K562 (cell line): ENCODE data around the gene CAMSAP2. TPM values are rescaled to one million over a fixed set of nuclear protein-coding genes. Genes with fewer than 3 reads are reported as not detected.

Source experiments
- ATF4 ChIP-seq: fragments of 450-650 bp; formaldehyde crosslinking; IDR thresholded peaks from 2 replicates; pipeline ENCODE4 v1.4.0; 2022; ENCODE audit warnings: mild to moderate bottlenecking, moderate library complexity
- CC2D1A ChIP-seq: fragments of 450-650 bp; IDR thresholded peaks from 2 replicates; pipeline ENCODE4 v1.6.1; 2017; ENCODE audit warnings: mild to moderate bottlenecking
- CEBPZ ChIP-seq: fragments of 150-350 bp; IDR thresholded peaks from 2 replicates; pipeline ENCODE4 v1.6.1; 2014; ENCODE audit warnings: low read depth, mild to moderate bottlenecking, low read length, borderline replicate concordance
- CHD4 ChIP-seq: fragments of 200-600 bp; sonication (generic); IDR thresholded peaks from 3 replicates; pipeline ENCODE4 v1.6.1; 2012; ENCODE audit warnings: low read depth, mild to moderate bottlenecking, mixed read lengths, low read length, inconsistent platforms; ENCODE audit not compliant: insufficient read depth, insufficient replicate concordance, poor library complexity, severe bottlenecking
- HDAC3 ChIP-seq: fragments of 450-650 bp; IDR thresholded peaks from 2 replicates; pipeline ENCODE4 v1.6.1; 2018; ENCODE audit warnings: borderline replicate concordance, mild to moderate bottlenecking, moderate library complexity; ENCODE audit not compliant: partially characterized antibody
- HIVEP1 ChIP-seq: fragments of 250-450 bp; sonication (Bioruptor Pico); IDR thresholded peaks from 2 replicates; pipeline ENCODE4 v1.4.0; 2020; ENCODE audit warnings: mild to moderate bottlenecking
- HMBOX1 ChIP-seq: sonication (generic); IDR thresholded peaks from 2 replicates; pipeline ENCODE4 v1.6.1; 2016
- PCBP2 ChIP-seq: fragments of 200-400 bp; formaldehyde crosslinking; IDR thresholded peaks from 2 replicates; pipeline ENCODE4 v1.6.1; 2018; ENCODE audit warnings: low read length, low read depth, mild to moderate bottlenecking, moderate library complexity; ENCODE audit not compliant: poor library complexity, severe bottlenecking
- POLR3A ChIP-seq: IDR thresholded peaks from 2 replicates; pipeline ENCODE4 v1.6.1; 2011; ENCODE audit warnings: borderline replicate concordance, mild to moderate bottlenecking, moderate library complexity; ENCODE audit not compliant: insufficient read length, insufficient read depth; ENCODE audit errors: extremely low read depth
- RBM14 ChIP-seq: fragments of 200-400 bp; formaldehyde crosslinking; IDR thresholded peaks from 2 replicates; pipeline ENCODE4 v1.6.1; 2018; ENCODE audit warnings: low read depth, mild to moderate bottlenecking, low read length, moderate library complexity, borderline replicate concordance; ENCODE audit not compliant: insufficient read depth
- RFX7 ChIP-seq: fragments of 250-450 bp; sonication (Bioruptor Pico); IDR thresholded peaks from 2 replicates; pipeline ENCODE4 v1.5.1; 2021; ENCODE audit warnings: mild to moderate bottlenecking
- RHOXF2B ChIP-seq: fragments of 250-450 bp; sonication (Bioruptor Pico); conservative IDR thresholded peaks from 2 replicates; pipeline ENCODE4 v1.5.1; 2021
- SIX5 ChIP-seq, 2 experiments: IDR thresholded peaks; 2 replicates each; pipeline ENCODE4 v1.6.1; 2011; ENCODE audit warnings: low read length in 2 of 2, borderline replicate concordance in 1 of 2, low read depth in 1 of 2, mild to moderate bottlenecking in 1 of 2, moderate library complexity in 1 of 2; ENCODE audit not compliant: insufficient read depth in 1 of 2
- SLC30A9 ChIP-seq: fragments of 250-450 bp; sonication (Bioruptor Pico); IDR thresholded peaks from 2 replicates; pipeline ENCODE4 v1.8.0; 2022; ENCODE audit warnings: mild to moderate bottlenecking, moderate library complexity
- SMAD1 ChIP-seq: fragments of 150-350 bp; IDR thresholded peaks from 2 replicates; pipeline ENCODE4 v1.6.1; 2014; ENCODE audit warnings: low read length, low read depth; ENCODE audit not compliant: partially characterized antibody
- SMAD3 ChIP-seq: fragments of 450-650 bp; formaldehyde crosslinking; conservative IDR thresholded peaks from 2 replicates; pipeline ENCODE4 v1.4.0; 2020; ENCODE audit warnings: mild to moderate bottlenecking
- TGIF2 ChIP-seq: sonication (generic); formaldehyde crosslinking; IDR thresholded peaks from 2 replicates; pipeline ENCODE4 v1.8.1; 2022; ENCODE audit warnings: mild to moderate bottlenecking, missing genetic modification reagents, moderate library complexity
- XRCC4 ChIP-seq: IDR thresholded peaks from one replicate; pipeline ENCODE4 v1.6.1; 2011; ENCODE audit not compliant: insufficient read depth, insufficient read length; ENCODE audit errors: extremely low read depth
- ZNF217 ChIP-seq: sonication (generic); formaldehyde crosslinking; IDR thresholded peaks from 2 replicates; pipeline ENCODE4 v1.8.0; 2022; ENCODE audit warnings: mild to moderate bottlenecking, missing genetic modification reagents
- ZNF280A ChIP-seq: fragments of 450-650 bp; IDR thresholded peaks from 2 replicates; pipeline ENCODE4 v1.6.1; 2018; ENCODE audit warnings: mild to moderate bottlenecking, low read depth; ENCODE audit not compliant: partially characterized antibody
- ZNF41 ChIP-seq: fragments of 250-450 bp; sonication (Bioruptor Pico); conservative IDR thresholded peaks from 2 replicates; pipeline ENCODE4 v1.4.0; 2020; ENCODE audit warnings: mild to moderate bottlenecking
- ZNF57 ChIP-seq: fragments of 450-650 bp; formaldehyde crosslinking; IDR thresholded peaks from 2 replicates; pipeline ENCODE4 v1.4.0; 2020; ENCODE audit warnings: mild to moderate bottlenecking, moderate library complexity
- polyA plus RNA-seq, 8 experiments: library from polyadenylated mRNA; depleted of rRNA in 4 of 8; stranded (reverse) in 5 of 8; unstranded in 3 of 8; fragments of >200 nt; fragmentation: Nextera tagmentation in 2 of 8; fragmentation: Illumina TruSeq in 1 of 8; extraction: Ambion mirVana in 2 of 8; extraction: Trizol in 1 of 8; gene quantifications; 2 replicates each; pipeline versions ENCODE4 v1.2.1 to v1.2.3, GENCODE V29; 2011 to 2014; ENCODE audit warnings: inconsistent platforms in 1 of 8, missing spikeins in 1 of 8
- total RNA-seq, 7 experiments: library from RNA; depleted of rRNA in 6 of 7; stranded (reverse); fragments of >200 nt in 6 of 7; fragmentation: Illumina TruSeq in 2 of 7; extraction: Trizol in 2 of 7; gene quantifications; 2 replicates each; pipeline versions ENCODE4 v1.2.1 to v1.2.3, GENCODE V29; 2011 to 2021; ENCODE audit warnings: low replicate concordance in 1 of 7

Gene CAMSAP2
- total and polyA plus RNA-seq, 9 of the 15 experiments (the other 6 are each of a cell fraction or from before 2014, with no cell fraction given), result 1.4 to 7.5 (median 2.7) TPM

- TF ChIP-seq HMBOX1, result no peak
- no peak for TF ChIP-seq ATF4 (CRISPR knock-in tag)
- TF ChIP-seq CC2D1A, result no peak
- TF ChIP-seq CHD4, result no peak
- no peak for TF ChIP-seq ZNF280A
- no peak for TF ChIP-seq RBM14
- no peak for TF ChIP-seq RHOXF2B
- TF ChIP-seq RFX7 (CRISPR knock-in tag), result no peak
- TF ChIP-seq HIVEP1 (CRISPR knock-in tag), result no peak
- TF ChIP-seq TGIF2, result no peak
- TF ChIP-seq POLR3A, result no peak
- no peak for TF ChIP-seq CEBPZ
- TF ChIP-seq HDAC3, result no peak
- TF ChIP-seq SLC30A9 (CRISPR knock-in tag), result no peak
- TF ChIP-seq SIX5 (IDR thresholded peaks at IDR 0.05; ENCODE audit: borderline replicate concordance in 1 of 2, insufficient read depth in 1 of 2, low read depth in 1 of 2, low read length in 2 of 2), result no peak
- TF ChIP-seq ZNF217 (CRISPR knock-in tag), result no peak
- TF ChIP-seq ZNF57, result no peak
- TF ChIP-seq XRCC4, result no peak
- no peak for TF ChIP-seq PCBP2
- TF ChIP-seq SMAD1, result no peak
- TF ChIP-seq SMAD3 (CRISPR knock-in tag), result no peak
- no peak for TF ChIP-seq ZNF41 (CRISPR knock-in tag)
Observed at GRCh38 chr1:200708769-200709168, 29.9 kb upstream of the CAMSAP2 start (continued).
